Prostate gland (tissue), 2 donors: ENCODE measurements around the gene SYNPO2L. TPM values are rescaled to one million over a fixed set of nuclear protein-coding genes. Genes with fewer than 3 reads are reported as not detected.
"Not testable (repeated sequence)": the region's sequence is repeated elsewhere in the genome, so short reads cannot be mapped to it uniquely, and the experiment has no call there.

Experiments used
- DNase-seq: peaks from one replicate; pipeline ENCODE4 v3.0.0-alpha.2; 2019; ENCODE audit warnings: low spot score
- H3K27ac ChIP-seq, 2 donors: fragments of 200-600 bp; sonication (generic); 2 replicates each; pipeline ENCODE4 v1.5.1; 2017 to 2019
- H3K27me3 ChIP-seq: fragments of 200-600 bp; sonication (generic); replicated peaks from 2 replicates; pipeline ENCODE4 v1.5.1; 2019; ENCODE audit not compliant: insufficient read depth
- H3K36me3 ChIP-seq, 2 donors: fragments of 200-600 bp; sonication (generic); 1 replicate in 1 of 2; 2 replicates in 1 of 2; pipeline versions ENCODE4 v1.5.1 to v1.8.1; 2017 to 2019
- H3K4me1 ChIP-seq: fragments of 200-600 bp; sonication (generic); replicated peaks from 2 replicates; pipeline ENCODE4 v1.5.1; 2019
- H3K4me3 ChIP-seq, 2 donors: fragments of 200-600 bp; sonication (generic); 2 replicates each; pipeline ENCODE4 v1.5.1; 2017 to 2019
- H3K9me3 ChIP-seq: fragments of 200-600 bp; sonication (generic); 2 replicates; pipeline ENCODE4 v1.5.1; 2017
- CTCF ChIP-seq, 4 experiments: fragments of 200-600 bp in 2 of 4; fragments of 450-650 bp in 2 of 4; sonication (generic) in 2 of 4; IDR thresholded peaks; 1 replicate in 3 of 4; 2 replicates in 1 of 4; pipeline ENCODE4 v1.5.1; 2016 to 2019; ENCODE audit warnings: antibody characterized with exemption in 4 of 4, mild to moderate bottlenecking in 2 of 4, moderate library complexity in 2 of 4
- POLR2A ChIP-seq: fragments of 450-650 bp; IDR thresholded peaks from one replicate; pipeline ENCODE4 v1.6.1; 2016; ENCODE audit warnings: antibody characterized with exemption, mild to moderate bottlenecking
- POLR2AphosphoS5 ChIP-seq: sonication (generic); formaldehyde crosslinking; IDR thresholded peaks from one replicate; pipeline ENCODE4 v1.6.1; 2017; ENCODE audit warnings: antibody characterized with exemption
- WGBS: methylation state at CpG from one replicate; pipeline ENCODE4 v1.1.5; 2018; 5-methylcytosine and 5-hydroxymethylcytosine counted together
- intact Hi-C: fragments of 100-400 bp; cut with DNase I; formaldehyde crosslinking; loops from one replicate; pipeline ENCODE4 v1.14.2; 2022
- total RNA-seq, 2 donors: library from RNA; depleted of rRNA; stranded (reverse); fragments of >200 nt; gene quantifications; one replicate each; pipeline ENCODE4 v1.1.0, GENCODE V29; 2016

SYNPO2L gene
- total RNA-seq, 2 donors from 2014 or later, result 0.23 to 0.77 TPM

DNA sequence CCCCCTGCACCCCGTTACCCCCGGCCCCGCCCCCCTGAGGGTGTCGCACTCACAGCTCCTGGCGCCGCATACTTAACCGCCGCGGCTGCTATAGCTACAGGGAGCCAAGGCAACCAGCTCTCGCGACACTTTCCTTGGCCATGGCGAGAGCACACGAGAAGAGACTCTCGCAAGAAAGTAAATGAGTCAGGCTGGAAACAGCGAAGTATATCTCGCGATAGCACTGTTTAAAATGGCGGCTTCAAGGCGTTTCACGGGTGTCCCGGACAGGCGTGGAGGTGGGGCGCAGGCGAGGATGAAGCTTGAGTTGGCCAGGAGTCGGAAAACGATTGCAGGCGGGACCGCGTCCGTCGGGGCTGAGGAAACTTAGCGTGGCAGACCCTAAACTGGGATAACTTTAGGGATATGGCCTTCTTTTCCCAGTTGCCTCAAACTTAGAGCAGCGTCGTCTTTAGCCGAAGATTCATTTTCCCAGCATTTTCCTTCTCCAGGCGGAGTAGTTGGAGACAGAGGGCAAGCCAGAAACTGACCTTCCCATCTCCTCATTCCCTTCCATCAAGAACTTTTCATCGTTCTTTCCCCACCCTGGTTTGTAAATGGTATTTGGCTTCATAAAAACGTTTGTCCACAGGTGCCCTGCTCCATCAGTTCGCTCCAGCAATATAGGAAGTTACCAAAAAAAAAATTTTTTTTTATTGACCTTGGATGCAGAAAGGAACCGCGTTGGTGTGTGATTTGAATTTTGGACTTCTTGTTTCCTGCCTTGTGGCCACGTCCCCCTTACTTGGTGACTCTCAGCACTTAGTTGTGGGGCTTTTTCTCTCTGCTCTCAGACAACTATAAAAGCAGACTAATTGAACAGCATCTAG is 29.7 kb downstream of the SYNPO2L start:
- peak overlapping the region; percentile 88 to 92 for H3K27ac ChIP-seq
- H3K4me3 ChIP-seq, result peak overlapping the region; percentile 89 to 95
- no peaks in the 10 kb centered on the region for H3K9me3 ChIP-seq
- H3K36me3 ChIP-seq, result no peaks in the 10 kb centered on the region
- H3K27me3 ChIP-seq, result no peaks in the 10 kb centered on the region
- TF ChIP-seq CTCF (IDR thresholded peaks at IDR 0.05) (no peak), POLR2A (peak; percentile 75), POLR2AphosphoS5 (peak; percentile 94)
- DNase-seq, result peak; percentile 96
- intact Hi-C loops, result loop anchor here (1.0 to 5.0 kb wide), 3 partner anchors 20 to 94 kb away; no protein-coding TSS in a partner anchor
- no peaks in the 10 kb centered on the region for H3K4me1 ChIP-seq
- WGBS, result under 1% methylated on average over 42 of the region's 42 CpGs

DNA sequence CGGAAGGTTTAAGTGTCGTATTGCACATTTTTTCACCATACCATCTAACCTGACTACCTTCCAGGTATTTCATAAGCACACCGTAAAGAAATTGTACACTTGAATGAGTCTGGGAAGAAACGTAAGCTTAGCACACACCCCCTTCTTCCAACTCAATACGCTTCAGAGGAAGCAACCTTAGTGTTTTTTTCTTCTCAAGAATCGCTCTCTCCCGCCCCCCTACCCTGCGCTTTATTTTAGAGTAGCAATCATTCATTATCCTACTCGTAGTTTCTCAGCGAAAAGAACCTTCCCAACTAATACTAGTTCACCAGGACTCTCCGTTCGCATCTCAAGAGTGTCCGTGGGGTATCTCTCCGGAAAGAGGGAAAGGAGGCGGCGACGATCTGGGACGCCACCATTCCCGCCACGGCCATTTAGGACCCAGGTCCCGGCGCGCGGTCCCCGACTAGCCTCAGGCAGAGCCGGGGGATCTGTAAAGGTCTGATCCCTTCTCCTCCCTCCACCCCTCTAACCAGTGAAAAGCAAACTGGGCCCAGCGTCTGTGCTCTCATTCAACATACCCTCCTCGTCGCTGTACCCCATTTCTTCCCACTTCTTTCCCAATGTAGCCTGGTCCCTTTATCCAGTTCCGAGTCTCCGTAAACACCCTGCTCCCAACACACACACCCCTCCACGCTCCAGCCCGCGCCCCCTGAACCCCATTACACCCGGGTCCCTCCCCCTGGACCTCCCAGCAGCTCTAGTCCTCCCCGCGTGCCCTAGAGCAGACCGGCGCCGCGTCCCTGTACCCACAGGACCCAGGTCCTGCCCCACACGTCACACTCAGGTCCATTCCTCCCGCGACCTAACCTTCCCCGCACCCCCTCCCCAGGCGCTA is 30.6 kb downstream of the SYNPO2L start:
- Histone ChIP-seq H3K4me1 (no peaks in the 10 kb centered on the region), H3K9me3 (no peaks in the 10 kb centered on the region), H3K27me3 (no peaks in the 10 kb centered on the region), H3K36me3 (no peaks in the 10 kb centered on the region), H3K27ac (peak overlapping the region; percentile 88 to 92), H3K4me3 (peak overlapping the region; percentile 89 to 95)
- TF ChIP-seq POLR2AphosphoS5 (peak; percentile 26), POLR2A (no peak), CTCF (IDR thresholded peaks at IDR 0.05) (no peak)
- intact Hi-C loops, result loop anchor here (5.0 kb wide), 2 partner anchors 73 to 93 kb away; no protein-coding TSS in a partner anchor
- peak; percentile 27 for DNase-seq
- WGBS, result under 1% methylated on average over 46 of the region's 46 CpGs

- Histone ChIP-seq H3K9me3 (no peaks in the 10 kb centered on the region), H3K4me3 (no peak overlapping the region), H3K27ac (no peak overlapping the region), H3K27me3 (no peaks in the 10 kb centered on the region), H3K36me3 (no peaks in the 10 kb centered on the region), H3K4me1 (no peaks in the 10 kb centered on the region)
- WGBS, result 88% methylated on average over 4 of the region's 4 CpGs
- no peak for TF ChIP-seq POLR2A
- no peak for TF ChIP-seq POLR2AphosphoS5
- no peak for TF ChIP-seq CTCF (IDR thresholded peaks at IDR 0.05)
- no peak for DNase-seq
- intact Hi-C loops, result no loop called here
These were observed 32.8 kb downstream of the SYNPO2L start for GRCh38 chr10:73623056-73623455.

- H3K27ac ChIP-seq, result not testable (repeated sequence)
These were observed 34.9 kb downstream of the SYNPO2L start for GRCh38 chr10:73620974-73621373.

DNA sequence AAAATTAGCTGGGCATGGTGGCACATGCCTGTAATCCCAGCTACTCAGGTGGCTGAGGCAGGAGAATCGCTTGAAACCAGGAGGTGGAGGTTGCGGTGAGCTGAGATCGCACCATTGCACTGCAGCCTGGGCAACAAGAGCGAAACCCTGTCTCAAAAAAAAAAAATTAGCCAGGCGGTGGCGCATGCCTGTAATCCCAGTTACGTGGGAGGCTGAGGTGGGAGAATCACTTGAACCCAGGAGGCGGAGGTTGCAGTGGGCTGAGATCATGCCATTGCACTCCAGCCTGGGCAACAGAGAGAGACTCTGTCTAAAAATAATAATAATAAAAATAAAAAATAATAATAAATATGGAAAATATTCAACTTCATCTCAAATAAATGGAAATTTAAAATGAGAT is 38.7 kb downstream of the SYNPO2L start:
- WGBS, result 98% methylated on average over 8 of the region's 8 CpGs
- H3K27me3 ChIP-seq, DNase-seq: not testable (repeated sequence)

More at GRCh38 chr10:73620974-73621373, 34.9 kb downstream of the SYNPO2L start:
- H3K36me3 ChIP-seq, H3K4me3 ChIP-seq, DNase-seq, intact Hi-C loops, H3K27me3 ChIP-seq, H3K9me3 ChIP-seq, H3K4me1 ChIP-seq: not testable (repeated sequence)
- WGBS, result 96% methylated on average over 12 of the region's 12 CpGs

More for the DNA sequence above, 38.7 kb downstream of the SYNPO2L start:
- H3K9me3 ChIP-seq, H3K36me3 ChIP-seq, H3K4me3 ChIP-seq, H3K27ac ChIP-seq, H3K4me1 ChIP-seq, intact Hi-C loops: not testable (repeated sequence)
